ENCODE results near the gene LRMDA.

The LRMDA gene

DNA sequence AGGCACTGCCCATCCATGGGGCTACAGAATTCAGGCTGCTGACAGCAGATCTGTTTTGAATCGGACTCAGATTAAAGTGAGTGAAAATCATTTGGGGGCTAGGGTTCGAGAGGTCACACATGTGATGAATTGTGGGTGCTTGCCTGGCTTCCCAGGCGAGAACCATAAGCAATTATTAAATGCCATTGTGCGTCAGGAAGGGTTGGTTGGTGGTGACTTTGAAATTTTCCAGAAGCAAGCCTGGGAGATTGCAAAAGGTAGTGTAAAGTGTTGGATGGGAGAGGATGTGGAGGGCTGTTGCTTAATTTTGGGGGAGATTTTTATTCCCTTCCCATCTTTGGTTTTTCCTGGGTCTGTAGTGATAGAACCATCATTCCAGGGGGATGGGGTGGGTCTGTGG lies 34.6 kb downstream of the LRMDA start:
- no peak overlapping the region for H3K4me3 ChIP-seq (ENCODE audit: low read depth, low read length)
- no peak for DNase-seq (ENCODE audit: low read depth)

DNA sequence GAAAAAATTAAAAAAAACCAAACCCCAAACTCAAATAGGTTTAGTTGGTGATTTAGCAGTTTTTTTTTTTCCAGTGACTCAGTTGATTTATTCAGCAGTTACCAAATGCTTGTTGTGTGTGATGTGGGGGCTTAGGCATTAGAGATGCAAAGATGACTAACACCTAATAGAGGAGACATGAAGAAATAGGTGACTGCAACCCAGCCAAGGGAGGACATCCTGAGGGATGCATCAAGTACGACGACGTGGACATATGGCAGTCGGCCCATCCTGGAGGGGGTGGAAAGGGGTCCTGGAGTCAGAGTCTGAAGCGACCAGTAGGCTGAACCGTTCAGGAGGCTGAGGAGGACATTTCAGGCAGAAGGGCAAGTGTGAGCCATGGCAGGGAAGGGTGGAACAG lies 35.5 kb downstream of the LRMDA start:
- peak; percentile 65 for DNase-seq (ENCODE audit: low read depth)
- H3K4me3 ChIP-seq (ENCODE audit: low read depth, low read length): no peak overlapping the region

DNA sequence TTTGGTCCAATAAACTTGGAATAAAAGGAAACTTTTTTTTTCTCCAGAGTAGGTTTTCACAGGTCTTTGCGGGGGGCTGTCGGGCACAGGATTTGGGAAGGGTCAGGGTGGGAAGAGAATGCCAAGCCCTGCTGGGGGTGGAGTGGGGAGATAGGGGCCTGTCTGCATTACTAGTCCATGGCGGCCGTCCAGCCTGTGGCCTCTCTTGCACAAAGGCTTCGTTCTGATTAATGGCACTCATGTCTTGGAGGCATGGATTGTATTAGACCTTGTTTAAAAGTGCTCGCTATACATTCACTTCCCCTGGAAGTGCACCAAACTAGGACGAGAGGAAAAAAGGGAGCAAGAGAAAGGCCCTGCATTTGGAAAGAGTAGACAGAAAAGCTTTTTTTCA lies 37.2 kb downstream of the LRMDA start:
- no peak for DNase-seq (ENCODE audit: low read depth)
- no peak overlapping the region for H3K4me3 ChIP-seq (ENCODE audit: low read depth, low read length)

DNA sequence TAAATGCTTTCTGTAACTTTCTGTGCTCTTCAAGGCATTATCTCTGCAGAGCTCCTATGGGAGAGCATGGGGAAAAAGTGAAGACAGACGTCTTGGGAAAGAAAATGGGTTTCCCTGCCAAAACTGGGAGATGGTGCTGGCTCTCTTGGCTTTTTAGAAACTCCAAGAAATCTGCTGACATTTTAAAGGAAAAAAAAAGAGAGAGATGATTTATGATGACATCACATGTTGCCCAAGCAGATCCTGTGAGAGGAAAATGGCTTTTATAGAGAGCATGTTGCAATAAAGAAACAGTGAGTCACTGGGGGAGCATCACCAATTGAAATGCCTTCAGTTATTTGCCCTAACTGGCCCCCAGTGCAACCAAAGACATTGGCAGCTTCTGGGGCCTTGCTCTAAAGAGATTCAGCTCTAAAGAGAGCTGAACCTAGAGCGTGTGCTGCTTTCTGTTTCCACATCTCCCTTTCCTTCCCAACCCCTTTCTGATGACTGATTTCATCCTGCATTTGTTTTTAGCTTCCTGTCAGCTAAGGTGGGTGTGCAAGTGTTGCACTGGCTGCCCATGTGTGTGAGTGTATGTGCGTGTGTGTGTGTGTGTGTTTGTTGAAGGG lies 37.7 kb downstream of the LRMDA start:
- peak; percentile 97 for DNase-seq (ENCODE audit: low read depth)
- H3K4me3 ChIP-seq (ENCODE audit: low read depth, low read length): no peak overlapping the region

GRCh38 chr10:75470901-75471300 lies 39.5 kb downstream of the LRMDA start:
- DNase-seq (ENCODE audit: low read depth): peak; percentile 20
- no peak overlapping the region for H3K4me3 ChIP-seq (ENCODE audit: low read depth, low read length)

DNA sequence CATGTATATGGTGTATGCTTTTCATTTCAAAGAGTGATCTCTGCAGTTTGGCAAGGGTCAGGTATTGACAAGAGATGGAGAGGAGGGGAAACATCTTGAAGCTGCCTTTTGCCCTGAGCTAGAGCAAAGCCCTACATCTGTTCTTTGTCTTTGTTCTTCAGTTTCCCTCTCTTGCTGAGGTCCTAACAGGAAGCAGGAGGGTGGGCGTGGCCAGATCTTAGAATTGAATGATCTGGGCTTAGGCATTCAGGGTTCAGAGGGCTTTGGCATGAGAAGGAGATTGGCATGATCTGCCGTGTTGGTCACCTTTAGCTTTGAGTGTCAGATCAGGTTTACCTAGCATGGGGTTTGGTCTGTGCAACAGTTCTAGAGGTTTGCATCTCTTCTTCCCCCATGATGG lies 41.3 kb downstream of the LRMDA start:
- no peak overlapping the region for H3K4me3 ChIP-seq (ENCODE audit: low read depth, low read length)
- DNase-seq (ENCODE audit: low read depth): no peak

DNA sequence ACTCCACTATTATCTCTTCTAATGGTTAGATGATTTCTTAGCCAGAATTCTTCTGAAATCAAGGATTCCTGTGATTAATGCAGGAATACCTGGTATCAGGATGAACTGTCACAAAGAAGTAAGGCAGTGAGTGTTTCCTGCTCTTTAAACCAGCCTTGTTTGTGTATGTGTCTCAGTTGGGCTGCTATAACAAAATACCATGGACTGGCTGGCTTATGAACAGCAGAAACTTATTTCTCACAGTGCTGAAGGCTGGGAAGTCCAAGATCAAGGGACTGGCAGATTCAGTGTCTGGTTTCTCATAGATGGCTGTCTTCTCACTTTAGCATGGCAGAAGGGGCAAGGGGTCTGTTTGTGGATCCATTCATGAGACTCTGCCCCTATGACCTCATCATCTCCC lies 42.7 kb downstream of the LRMDA start:
- DNase-seq (ENCODE audit: low read depth): no peak

DNA sequence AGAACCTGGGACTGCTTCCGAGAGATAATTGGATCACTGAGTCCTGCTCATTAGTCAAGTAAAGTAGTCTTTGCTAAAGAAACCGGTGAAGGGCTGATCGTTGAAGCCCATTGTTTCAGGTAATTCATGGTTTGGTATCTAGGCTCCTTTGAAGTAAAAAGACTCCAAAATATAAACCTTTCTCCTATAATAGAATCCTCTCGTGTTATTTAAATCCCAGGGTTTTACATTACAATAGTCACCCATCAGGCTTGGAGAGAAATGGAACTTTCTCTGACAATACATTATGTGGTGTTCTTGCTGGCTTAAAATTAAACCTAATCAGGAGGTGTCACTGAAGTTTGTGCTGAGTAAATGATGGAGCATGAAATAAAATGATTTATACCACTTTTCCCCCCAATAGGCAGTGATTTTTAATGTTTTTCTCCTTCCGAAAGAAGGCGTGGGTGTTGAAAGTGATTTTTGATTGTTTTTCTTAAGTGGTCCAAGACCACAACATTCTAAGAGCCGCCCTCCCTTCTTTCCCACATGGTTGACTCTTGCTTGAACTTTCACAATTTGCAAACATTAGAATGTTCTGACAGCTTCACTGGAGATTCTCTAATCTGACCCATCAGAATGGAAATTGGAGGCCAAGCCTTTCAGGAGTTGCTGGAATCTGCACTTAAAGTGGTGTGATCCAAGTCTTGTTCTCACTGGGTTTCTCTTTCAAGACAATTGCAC lies 44.2 kb downstream of the LRMDA start:
- H3K4me3 ChIP-seq (ENCODE audit: low read depth, low read length): no peak overlapping the region
- no peak for DNase-seq (ENCODE audit: low read depth)

More for the DNA sequence above, 42.7 kb downstream of the LRMDA start:
- no peak overlapping the region for H3K4me3 ChIP-seq (ENCODE audit: low read depth, low read length)

DNA sequence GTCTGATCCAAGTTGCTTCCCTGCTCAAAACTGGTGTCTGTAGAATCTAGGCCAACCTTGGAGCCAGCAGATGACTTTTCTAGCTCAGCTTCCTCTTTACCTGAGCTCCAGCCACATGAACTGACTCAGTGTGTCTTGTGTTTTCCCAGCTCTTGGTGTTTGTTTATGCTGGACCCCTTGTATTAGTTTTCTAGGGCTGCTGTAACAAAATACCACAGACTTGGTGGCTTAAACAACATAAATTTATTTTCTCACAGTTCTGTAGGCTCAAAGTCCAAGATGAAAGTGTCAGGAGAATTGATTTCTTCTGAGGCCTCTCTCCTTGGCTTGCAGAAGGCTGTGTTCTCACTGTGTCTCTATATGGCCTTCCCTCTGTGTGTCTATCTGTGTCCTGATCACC lies 45.1 kb downstream of the LRMDA start:
- no peak for DNase-seq (ENCODE audit: low read depth)

DNA sequence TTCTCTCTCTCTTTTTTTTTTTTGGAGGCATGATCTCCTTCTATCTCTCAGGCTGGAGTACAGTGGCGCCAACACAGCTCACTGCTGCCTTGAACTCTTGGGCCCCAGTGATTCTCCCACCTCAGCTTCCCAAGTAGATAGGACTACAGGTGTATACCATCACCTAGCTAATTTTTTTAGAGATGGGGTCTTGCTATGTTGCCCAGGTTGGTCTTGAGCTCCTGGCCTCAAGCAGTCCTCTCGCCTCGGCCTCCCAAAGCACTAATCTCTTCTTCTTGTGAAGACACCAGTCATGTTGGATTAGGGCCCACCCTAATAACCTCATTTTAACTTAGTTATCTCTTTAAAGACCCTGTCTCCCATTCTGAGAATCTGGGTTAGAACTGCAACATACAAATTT lies 45.6 kb downstream of the LRMDA start:
- DNase-seq (ENCODE audit: low read depth): no peak
- H3K4me3 ChIP-seq (ENCODE audit: low read depth, low read length): no peak overlapping the region

More for the DNA sequence above, 45.1 kb downstream of the LRMDA start:
- H3K4me3 ChIP-seq (ENCODE audit: low read depth, low read length): no peak overlapping the region

DNA sequence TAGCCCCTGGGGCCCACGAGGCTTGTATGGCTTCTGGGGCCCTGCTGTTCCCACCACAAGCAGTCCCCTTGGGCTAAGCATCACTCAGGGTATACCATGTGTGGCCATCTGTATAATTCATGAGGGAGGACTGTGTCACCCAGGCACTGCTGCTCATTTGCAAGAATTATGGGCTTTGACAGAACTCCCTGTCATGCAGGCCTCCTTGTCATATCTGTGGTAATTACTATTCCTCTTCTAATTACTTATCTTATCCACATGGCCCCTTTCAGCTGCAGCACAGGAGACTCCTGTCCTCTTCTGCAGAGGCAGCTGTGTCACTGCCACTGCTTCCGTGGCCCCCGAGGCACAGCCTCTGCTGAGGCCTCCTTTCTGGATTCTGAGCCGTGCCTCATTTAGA lies 46.3 kb downstream of the LRMDA start:
- H3K4me3 ChIP-seq (ENCODE audit: low read depth, low read length): no peak overlapping the region
- DNase-seq (ENCODE audit: low read depth): no peak

DNA sequence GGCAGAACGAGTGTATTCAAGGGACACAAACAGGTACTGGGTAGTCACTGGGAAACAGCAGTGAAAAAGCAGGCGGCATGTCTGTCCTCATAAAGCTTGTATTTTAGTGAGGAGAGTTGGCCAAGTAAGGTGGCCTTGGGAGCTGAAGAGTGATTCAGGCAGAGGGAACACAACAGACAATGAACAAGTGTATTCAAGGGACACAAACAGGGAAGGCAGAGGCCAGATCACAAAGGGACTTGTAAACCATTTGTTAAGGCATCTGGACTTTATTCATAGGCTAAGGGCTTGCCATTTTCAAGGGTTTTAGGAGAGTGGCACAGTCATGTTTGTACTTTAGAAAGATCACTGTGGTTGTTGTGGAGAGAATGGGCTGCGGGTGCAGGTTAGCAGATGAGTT lies 49.0 kb downstream of the LRMDA start:
- DNase-seq (ENCODE audit: low read depth): no peak
- no peak overlapping the region for H3K4me3 ChIP-seq (ENCODE audit: low read depth, low read length)

- DNase-seq (ENCODE audit: low read depth): no peak
- H3K4me3 ChIP-seq (ENCODE audit: low read depth, low read length): no peak overlapping the region
These were observed 51.8 kb downstream of the LRMDA start for GRCh38 chr10:75483188-75483587.

GRCh38 chr10:75484717-75485116 lies 53.3 kb downstream of the LRMDA start:
- no peak for DNase-seq (ENCODE audit: low read depth)
- no peak overlapping the region for H3K4me3 ChIP-seq (ENCODE audit: low read depth, low read length)

GRCh38 chr10:75486591-75486990 lies 55.2 kb downstream of the LRMDA start:
- no peak for DNase-seq (ENCODE audit: low read depth)

GRCh38 chr10:75487087-75487754 lies 55.8 kb downstream of the LRMDA start:
- H3K4me3 ChIP-seq (ENCODE audit: low read depth, low read length): no peak overlapping the region
- no peak for DNase-seq (ENCODE audit: low read depth)

More at GRCh38 chr10:75486591-75486990, 55.2 kb downstream of the LRMDA start:
- H3K4me3 ChIP-seq (ENCODE audit: low read depth, low read length): no peak overlapping the region

DNA sequence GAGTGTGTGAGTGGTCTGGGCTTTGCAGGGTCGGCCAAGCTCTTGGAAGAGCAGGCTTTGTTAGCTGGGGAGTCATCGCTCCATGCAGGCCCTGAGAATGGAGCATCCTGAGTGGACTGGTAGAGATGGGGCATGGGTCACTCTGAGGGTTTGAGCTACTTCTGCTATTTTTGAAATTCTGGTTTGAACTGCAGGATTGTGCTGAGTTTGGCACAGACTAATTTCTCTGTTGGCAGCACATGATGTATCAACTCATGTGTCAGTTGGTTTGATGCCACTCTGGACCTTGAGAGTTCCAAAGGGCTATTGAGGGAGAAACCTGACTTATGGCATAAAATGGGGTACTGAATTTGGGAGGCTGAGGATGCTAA lies 56.3 kb downstream of the LRMDA start:
- DNase-seq (ENCODE audit: low read depth): no peak
- H3K4me3 ChIP-seq (ENCODE audit: low read depth, low read length): no peak overlapping the region

DNA sequence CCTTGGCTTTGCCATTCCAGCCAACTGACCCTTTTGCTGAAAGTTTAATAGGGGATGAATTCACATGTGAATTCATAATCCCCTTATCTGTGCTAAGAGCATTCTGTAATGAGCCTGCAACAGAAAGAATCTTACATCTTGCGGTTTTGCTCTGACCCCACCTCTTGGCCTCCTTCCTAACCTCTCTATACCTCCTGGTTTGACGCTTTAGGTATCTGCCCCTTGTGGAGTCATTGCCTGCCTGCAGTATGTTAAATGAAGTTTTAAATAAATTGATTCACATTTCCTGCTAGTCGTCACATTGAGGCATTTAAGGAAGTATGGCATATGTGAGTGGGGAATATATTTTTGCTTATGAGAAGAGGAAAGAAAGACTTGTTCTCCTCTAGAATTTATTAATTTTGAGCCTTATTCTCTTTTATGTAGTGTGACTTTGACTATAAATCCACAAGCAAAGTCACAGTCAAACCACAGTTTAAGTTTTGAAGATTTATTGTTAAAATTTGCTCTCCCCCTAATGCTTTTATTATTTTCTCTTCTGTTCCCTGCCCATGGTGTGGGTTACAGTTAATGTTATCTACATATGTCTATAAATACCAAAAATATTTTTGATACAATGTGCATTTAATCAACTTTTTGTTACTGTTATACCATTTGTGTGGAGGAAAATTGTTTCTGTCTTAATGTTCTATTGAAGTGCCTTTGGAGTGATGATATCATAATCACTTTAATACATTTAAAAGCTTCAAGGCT lies 60.9 kb downstream of the LRMDA start:
- DNase-seq (ENCODE audit: low read depth): no peak
- H3K4me3 ChIP-seq (ENCODE audit: low read depth, low read length): no peak overlapping the region

DNA sequence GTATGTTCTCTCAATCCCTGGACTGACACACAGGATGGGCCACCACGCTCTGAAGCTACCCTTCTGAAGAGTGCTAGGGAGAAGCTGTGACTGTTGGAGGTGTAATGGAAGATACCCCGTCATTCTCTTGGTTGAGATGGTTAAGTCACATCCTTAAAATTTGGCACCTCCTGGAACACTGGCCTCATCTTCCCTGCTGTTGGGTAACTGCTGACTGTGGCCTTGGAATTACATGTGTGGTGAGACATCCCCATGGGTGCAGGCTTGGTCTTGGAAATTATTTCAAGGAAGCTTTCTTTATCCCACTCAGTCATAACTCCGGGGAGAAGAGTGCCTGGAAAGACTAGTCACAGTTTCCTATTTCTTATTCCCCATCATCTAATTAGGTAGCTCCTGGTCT lies 62.0 kb downstream of the LRMDA start:
- DNase-seq (ENCODE audit: low read depth): no peak
- no peak overlapping the region for H3K4me3 ChIP-seq (ENCODE audit: low read depth, low read length)

Measured in skeletal muscle cell (primary cell).